ENCODE measurements around the gene ABCA1. TPM values are rescaled to one million over a fixed set of nuclear protein-coding genes. Genes with fewer than 3 reads are reported as not detected.

ABCA1 gene
- total and polyA plus RNA-seq, 2 of the 13 experiments (the other 11 are each of a cell fraction or from before 2014, with no cell fraction given) = 26.8 to 63.8 TPM

GRCh38 chr9:104927912-104928740, at the start of gene ABCA1 (continued):
- TF ChIP-seq YEATS2 (CRISPR knock-in tag; IDR thresholded peaks at IDR 0.05; ENCODE audit: borderline replicate concordance) = peak; percentile 21; the same call in 1 of the 2 replicates
- no peak; the same call in 1 of the 2 replicates for TF ChIP-seq ZNF230 (CRISPR knock-in tag; IDR thresholded peaks at IDR 0.05)
- TF ChIP-seq SIN3A (IDR thresholded peaks at IDR 0.05; ENCODE audit: borderline replicate concordance, low read depth, low read length) = peak; percentile 75; the same call in 1 of the 2 replicates
- TF ChIP-seq CEBPG (CRISPR knock-in tag; IDR thresholded peaks at IDR 0.05) = peak; percentile 35
- TF ChIP-seq ZNF224 (CRISPR knock-in tag; IDR thresholded peaks at IDR 0.05) = no peak
- TF ChIP-seq NCOA1 (CRISPR knock-in tag; IDR thresholded peaks at IDR 0.05) = 0 out of 2 replicates have a peak, but pooled peaks have one; percentile 41
- TF ChIP-seq ARID2 (CRISPR knock-in tag; IDR thresholded peaks at IDR 0.05; ENCODE audit: borderline replicate concordance) = 0 out of 2 replicates have a peak, but pooled peaks have one; percentile 57
- TF ChIP-seq GATAD2A (CRISPR knock-in tag; IDR thresholded peaks at IDR 0.05) = peak; percentile 23; the same call in 1 of the 2 replicates
- no peak for TF ChIP-seq ZNF160 (CRISPR knock-in tag; IDR thresholded peaks at IDR 0.05)
- TF ChIP-seq ZNF263 (CRISPR knock-in tag; IDR thresholded peaks at IDR 0.05) = peak; percentile 93
- peak; percentile 14 for TF ChIP-seq TEAD3 (CRISPR knock-in tag; optimal IDR thresholded peaks at IDR 0.05; ENCODE audit: borderline replicate concordance)
- TF ChIP-seq ZFP91 (CRISPR knock-in tag; IDR thresholded peaks at IDR 0.05; ENCODE audit: borderline replicate concordance) = peak; percentile 33; the same call in 1 of the 2 replicates
- TF ChIP-seq ZNF24 (IDR thresholded peaks at IDR 0.05) = no peak
- TF ChIP-seq MIER2 (CRISPR knock-in tag; IDR thresholded peaks at IDR 0.05) = no peak
- no peak for TF ChIP-seq EHMT2 (IDR thresholded peaks at IDR 0.05; ENCODE audit: borderline replicate concordance, low read depth, low read length)
- peak; percentile 40; the same call in 1 of the 2 replicates for TF ChIP-seq ZNF704 (CRISPR knock-in tag; IDR thresholded peaks at IDR 0.05; ENCODE audit: borderline replicate concordance)
- peak; percentile 88 for TF ChIP-seq FOXK1 (CRISPR knock-in tag; IDR thresholded peaks at IDR 0.05; ENCODE audit: borderline replicate concordance, low read depth)
- peak; percentile 41; the same call in 1 of the 2 replicates for TF ChIP-seq KDM2A (CRISPR knock-in tag; IDR thresholded peaks at IDR 0.05; ENCODE audit: borderline replicate concordance, low read depth)
- 0 out of 2 replicates have a peak, but pooled peaks have one; percentile 38 for TF ChIP-seq ZNF30 (CRISPR knock-in tag; IDR thresholded peaks at IDR 0.05)
- TF ChIP-seq DRAP1 (CRISPR knock-in tag; IDR thresholded peaks at IDR 0.05) = peak; percentile 94
- peak in 1 of 2 experiments; percentile 64; a peak in 1 of 4 replicates for TF ChIP-seq KLF16 (CRISPR knock-in tag; IDR thresholded peaks at IDR 0.05)
- no peak for TF ChIP-seq HNF1A (IDR thresholded peaks at IDR 0.05; ENCODE audit: low read depth)
- peak; percentile 38; the same call in 1 of the 2 replicates for TF ChIP-seq HNF1A (CRISPR knock-in tag; IDR thresholded peaks at IDR 0.05; ENCODE audit: borderline replicate concordance)
